Measurements from ENCODE around the gene TMPRSS2.

- TF ChIP-seq PATZ1 (tag by site-specific recombination; IDR thresholded peaks at IDR 0.05) (no peak), HOXA7 (CRISPR knock-in tag; IDR thresholded peaks at IDR 0.05; ENCODE audit: borderline replicate concordance) (no peak), TCF7L2 (IDR thresholded peaks at IDR 0.05; ENCODE audit: borderline replicate concordance, low read depth, low read length) (no peak), REST (tag by site-specific recombination; IDR thresholded peaks at IDR 0.05) (no peak), ZNF121 (tag by site-specific recombination; IDR thresholded peaks at IDR 0.05) (no peak), ZSCAN4 (tag by site-specific recombination; IDR thresholded peaks at IDR 0.05) (no peak), YY1 (tag by site-specific recombination; IDR thresholded peaks at IDR 0.05) (no peak), ZNF585B (tag by site-specific recombination; IDR thresholded peaks at IDR 0.05) (no peak)
Measured at GRCh38 chr21:41429305-41429704, 78.7 kb downstream of the TMPRSS2 start.

Measured in HEK293 (cell line).